Measurements from ENCODE around the gene CA5B.
"Not testable (repeated sequence)": the region's sequence is repeated elsewhere in the genome, so short reads cannot be mapped to it uniquely, and the experiment has no call there.

CA5B gene

GRCh38 chrX:15737959-15738902, at the start of gene CA5B:
CA5B (plus strand) TSS chrX:15738270; CDS start chrX:15750024, 11,754 bp downstream.
- peak; percentile 60 for DNase-seq

GRCh38 chrX:15694941-15695451, 43.1 kb upstream of the CA5B start:
- no peak for DNase-seq

- no peak for DNase-seq
Measured at GRCh38 chrX:15696516-15696915, 41.6 kb upstream of the CA5B start.

GRCh38 chrX:15702488-15703371, 35.3 kb upstream of the CA5B start:
- no peak for DNase-seq

- not testable (repeated sequence) for DNase-seq
Measured at GRCh38 chrX:15703809-15704208, 34.3 kb upstream of the CA5B start.

- DNase-seq: not testable (repeated sequence)
Measured at GRCh38 chrX:15704273-15704672, 33.8 kb upstream of the CA5B start.

- DNase-seq: no peak
Measured at GRCh38 chrX:15714529-15714928, 23.5 kb upstream of the CA5B start.

GRCh38 chrX:15718283-15718970, 19.6 kb upstream of the CA5B start:
- DNase-seq: no peak

GRCh38 chrX:15719324-15719968, 18.6 kb upstream of the CA5B start:
- DNase-seq: no peak

- DNase-seq: no peak
Measured at GRCh38 chrX:15721911-15722310, 16.2 kb upstream of the CA5B start.

- no peak for DNase-seq
Measured at GRCh38 chrX:15723887-15724517, 14.1 kb upstream of the CA5B start.

- no peak for DNase-seq
Measured at GRCh38 chrX:15724911-15725310, 13.2 kb upstream of the CA5B start.

- not testable (repeated sequence) for DNase-seq
Measured at GRCh38 chrX:15731368-15731767, 6.7 kb upstream of the CA5B start.

- DNase-seq: no peak
Measured at GRCh38 chrX:15737190-15737958, 696 bp upstream of the CA5B start.

- no peak for DNase-seq
Measured at GRCh38 chrX:15739886-15740285, 1.8 kb downstream of the CA5B start.

GRCh38 chrX:15744181-15744867, 6.3 kb downstream of the CA5B start:
- DNase-seq: no peak

- no peak for DNase-seq
Measured at GRCh38 chrX:15745179-15745578, 7.1 kb downstream of the CA5B start.

- not testable (repeated sequence) for DNase-seq
Measured at GRCh38 chrX:15746651-15747050, 8.6 kb downstream of the CA5B start.

GRCh38 chrX:15747626-15748173, 9.6 kb downstream of the CA5B start:
- no peak for DNase-seq

GRCh38 chrX:15748841-15749240, 10.8 kb downstream of the CA5B start:
- no peak for DNase-seq

Measured in NCI-H1092 treated with DMSO at 0.1 percent for 48 hours (cell line).